Parathyroid adenoma (tissue), 2 donors: ENCODE measurements around the gene GDPD5.
A peak's percentile ranks its signal among the peaks of the same experiment; 100 is the strongest.

Source experiments
- H2AFZ ChIP-seq: fragments of 300-600 bp; sonication (generic); one replicate; pipeline ENCODE4 v1.7.0; 2017; ENCODE audit warnings: antibody characterized with exemption, mild to moderate bottlenecking
- H3K27ac ChIP-seq: fragments of 300-600 bp; sonication (generic); one replicate; pipeline ENCODE4 v1.7.0; 2017
- H3K27me3 ChIP-seq: fragments of 300-600 bp; sonication (generic); one replicate; pipeline ENCODE4 v1.7.0; 2017; ENCODE audit warnings: low read length; ENCODE audit not compliant: control insufficient read depth, insufficient read depth
- H3K36me3 ChIP-seq: fragments of 300-600 bp; sonication (generic); one replicate; pipeline ENCODE4 v1.7.0; 2017; ENCODE audit warnings: low read length; ENCODE audit not compliant: control insufficient read depth, insufficient read depth
- H3K4me1 ChIP-seq: fragments of 300-600 bp; sonication (generic); one replicate; pipeline ENCODE4 v1.7.0; 2017; ENCODE audit warnings: control low read depth
- H3K4me2 ChIP-seq: fragments of 300-600 bp; sonication (generic); one replicate; pipeline ENCODE4 v1.7.0; 2017; ENCODE audit warnings: low read length
- H3K4me3 ChIP-seq: fragments of 300-600 bp; sonication (generic); one replicate; pipeline ENCODE4 v1.7.0; 2017; ENCODE audit warnings: low read depth, low read length
- H3K79me2 ChIP-seq: fragments of 300-600 bp; sonication (generic); one replicate; pipeline ENCODE4 v1.7.0; 2017; ENCODE audit warnings: control low read depth
- H3K9ac ChIP-seq: fragments of 300-600 bp; sonication (generic); one replicate; pipeline ENCODE4 v1.7.0; 2017; ENCODE audit warnings: mild to moderate bottlenecking
- H3K9me3 ChIP-seq: fragments of 300-600 bp; sonication (generic); one replicate; pipeline ENCODE4 v1.7.0; 2017; ENCODE audit warnings: low read length; ENCODE audit not compliant: control insufficient read depth
- TF ChIP-seq, protein P1 (sequence below): fragments of 300-600 bp; sonication (generic); IDR thresholded peaks from one replicate; pipeline ENCODE4 v1.7.0; 2017; ENCODE audit warnings: antibody characterized with exemption, mild to moderate bottlenecking
- donor health status: primary hyperparathyroidism.

Gene GDPD5, protein sequence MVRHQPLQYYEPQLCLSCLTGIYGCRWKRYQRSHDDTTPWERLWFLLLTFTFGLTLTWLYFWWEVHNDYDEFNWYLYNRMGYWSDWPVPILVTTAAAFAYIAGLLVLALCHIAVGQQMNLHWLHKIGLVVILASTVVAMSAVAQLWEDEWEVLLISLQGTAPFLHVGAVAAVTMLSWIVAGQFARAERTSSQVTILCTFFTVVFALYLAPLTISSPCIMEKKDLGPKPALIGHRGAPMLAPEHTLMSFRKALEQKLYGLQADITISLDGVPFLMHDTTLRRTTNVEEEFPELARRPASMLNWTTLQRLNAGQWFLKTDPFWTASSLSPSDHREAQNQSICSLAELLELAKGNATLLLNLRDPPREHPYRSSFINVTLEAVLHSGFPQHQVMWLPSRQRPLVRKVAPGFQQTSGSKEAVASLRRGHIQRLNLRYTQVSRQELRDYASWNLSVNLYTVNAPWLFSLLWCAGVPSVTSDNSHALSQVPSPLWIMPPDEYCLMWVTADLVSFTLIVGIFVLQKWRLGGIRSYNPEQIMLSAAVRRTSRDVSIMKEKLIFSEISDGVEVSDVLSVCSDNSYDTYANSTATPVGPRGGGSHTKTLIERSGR

DNA sequence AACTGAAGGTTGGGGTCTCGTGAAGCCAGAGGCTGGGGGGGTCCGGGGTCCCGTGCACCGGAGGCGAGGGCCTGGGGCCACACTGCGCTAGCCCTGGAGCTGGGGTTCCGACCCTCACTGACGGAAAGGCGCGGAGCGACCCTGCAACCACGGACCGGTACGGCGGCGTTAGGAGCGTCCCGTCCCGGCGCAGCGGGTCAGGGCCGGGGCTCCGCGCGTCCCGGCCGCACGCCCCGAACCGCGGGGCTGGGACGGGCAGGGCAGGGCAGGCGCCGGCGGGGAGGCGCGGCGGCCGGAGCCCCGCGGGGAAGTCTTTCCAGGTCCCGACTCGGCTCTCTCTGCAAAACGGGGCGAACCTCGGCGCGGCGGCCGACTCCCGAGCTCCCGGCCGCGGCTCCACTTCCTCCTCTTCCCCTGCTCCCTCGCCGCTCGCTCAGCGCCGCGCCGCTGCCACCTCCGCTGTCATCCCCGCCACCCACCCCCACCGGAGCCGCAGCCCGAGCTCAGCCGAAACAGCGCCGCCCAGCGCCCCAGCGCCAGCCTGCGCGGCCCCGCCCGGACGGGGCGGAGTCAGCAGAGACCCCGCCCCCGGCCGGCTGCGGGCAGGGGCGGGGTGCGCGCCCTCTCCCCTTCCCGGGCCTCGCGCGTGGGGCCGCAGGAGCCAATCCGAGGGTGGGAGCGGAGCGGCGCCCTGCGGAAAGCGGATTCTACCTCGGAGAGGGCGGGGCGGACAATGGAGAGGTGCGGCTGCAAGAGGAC is at the start of gene GDPD5:
Gene GDPD5, minus strand, starts transcription at position 509 of the 759 bp plus-strand sequence. CDS start 48,206 bp downstream, outside the sequence.
- TF ChIP-seq, protein P1, sequence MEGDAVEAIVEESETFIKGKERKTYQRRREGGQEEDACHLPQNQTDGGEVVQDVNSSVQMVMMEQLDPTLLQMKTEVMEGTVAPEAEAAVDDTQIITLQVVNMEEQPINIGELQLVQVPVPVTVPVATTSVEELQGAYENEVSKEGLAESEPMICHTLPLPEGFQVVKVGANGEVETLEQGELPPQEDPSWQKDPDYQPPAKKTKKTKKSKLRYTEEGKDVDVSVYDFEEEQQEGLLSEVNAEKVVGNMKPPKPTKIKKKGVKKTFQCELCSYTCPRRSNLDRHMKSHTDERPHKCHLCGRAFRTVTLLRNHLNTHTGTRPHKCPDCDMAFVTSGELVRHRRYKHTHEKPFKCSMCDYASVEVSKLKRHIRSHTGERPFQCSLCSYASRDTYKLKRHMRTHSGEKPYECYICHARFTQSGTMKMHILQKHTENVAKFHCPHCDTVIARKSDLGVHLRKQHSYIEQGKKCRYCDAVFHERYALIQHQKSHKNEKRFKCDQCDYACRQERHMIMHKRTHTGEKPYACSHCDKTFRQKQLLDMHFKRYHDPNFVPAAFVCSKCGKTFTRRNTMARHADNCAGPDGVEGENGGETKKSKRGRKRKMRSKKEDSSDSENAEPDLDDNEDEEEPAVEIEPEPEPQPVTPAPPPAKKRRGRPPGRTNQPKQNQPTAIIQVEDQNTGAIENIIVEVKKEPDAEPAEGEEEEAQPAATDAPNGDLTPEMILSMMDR: peak; percentile 31
- Histone ChIP-seq H3K27me3 (no peaks in the 10 kb centered on the region), H3K36me3 (no peaks in the 10 kb centered on the region), H3K27ac (no peak within 1 kb of the TSS), H3K9me3 (no peaks in the 10 kb centered on the region), H3K4me1 (no peaks in the 10 kb centered on the region), H3K4me3 (peak within 1 kb of the TSS; percentile 46), H3K79me2 (no peaks in the 10 kb centered on the region), H2AFZ (peak within 1 kb of the TSS; percentile 75), H3K9ac (no peak within 1 kb of the TSS), H3K4me2 (peak within 1 kb of the TSS; percentile 71)

DNA sequence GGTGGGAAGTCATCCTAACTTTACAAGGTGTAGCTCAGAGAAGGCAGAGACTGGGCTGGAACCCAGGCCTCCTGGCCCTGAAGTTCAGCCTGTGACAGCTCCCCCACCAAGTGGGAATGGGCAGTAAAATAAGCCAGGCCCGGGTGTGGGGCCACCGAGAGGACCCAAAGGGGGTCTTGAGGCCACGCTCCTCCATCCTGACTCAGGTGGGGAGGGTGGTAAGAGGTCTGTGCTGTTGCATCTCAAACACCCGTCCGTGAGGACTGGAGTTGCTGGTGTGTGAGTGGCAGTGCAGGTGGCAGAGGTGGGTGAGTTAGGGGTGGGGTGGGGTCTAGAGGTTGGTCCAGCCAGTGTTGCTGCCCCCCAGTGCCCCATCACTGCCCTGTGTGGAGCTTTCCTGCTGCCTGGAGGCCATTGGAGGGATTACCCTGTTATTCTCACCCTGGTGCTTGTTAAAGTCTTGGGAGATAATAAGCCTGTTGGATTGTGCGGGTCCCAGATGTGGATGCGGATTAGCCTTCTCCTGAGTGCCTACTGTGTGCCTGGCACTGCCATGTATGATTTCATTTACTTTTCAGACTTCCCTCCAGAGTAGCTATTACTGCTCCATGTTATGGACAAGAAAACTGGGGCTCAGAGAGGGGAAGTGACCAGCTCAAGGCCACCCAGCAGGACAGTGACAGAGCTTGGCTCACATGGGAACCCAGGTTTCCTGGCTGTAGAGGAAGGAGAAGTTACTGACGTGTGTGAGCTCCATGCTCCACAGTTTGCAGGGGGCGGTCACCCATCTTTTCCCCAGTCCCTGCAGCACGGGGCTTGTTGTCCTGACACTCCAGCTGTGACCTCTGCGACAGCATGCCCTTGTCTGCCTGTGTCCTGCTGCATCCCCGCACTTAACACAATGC is 49.2 kb upstream of the GDPD5 start:
- Histone ChIP-seq H2AFZ (no peak overlapping the region), H3K27ac (no peak overlapping the region), H3K4me3 (no peak overlapping the region), H3K36me3 (no peaks in the 10 kb centered on the region), H3K9ac (no peak overlapping the region), H3K79me2 (no peaks in the 10 kb centered on the region), H3K27me3 (no peaks in the 10 kb centered on the region), H3K9me3 (no peaks in the 10 kb centered on the region), H3K4me1 (no peaks in the 10 kb centered on the region), H3K4me2 (no peak overlapping the region)
- TF ChIP-seq, protein P1: no peak

DNA sequence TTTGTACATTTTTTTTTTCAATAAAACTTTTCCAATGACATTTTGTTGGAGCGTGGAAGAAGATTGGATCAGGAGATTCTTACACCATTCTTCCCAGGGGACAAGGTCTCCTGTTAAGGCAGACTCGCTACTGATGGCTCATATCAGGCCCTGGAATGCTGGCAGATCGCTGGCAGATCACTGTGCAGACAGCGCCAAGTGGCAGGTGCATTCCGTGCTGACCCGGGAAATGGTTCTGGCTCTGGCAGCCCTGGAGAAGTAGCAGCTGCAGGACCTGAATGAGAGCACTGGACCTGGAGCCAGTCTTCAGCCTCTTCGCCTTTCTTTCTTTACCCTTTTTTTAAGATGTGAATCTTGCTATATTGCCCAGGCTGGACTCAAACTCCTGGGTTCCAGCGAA is 47.0 kb upstream of the GDPD5 start:
- no peak overlapping the region for H3K4me3 ChIP-seq
- no peak overlapping the region for H3K9ac ChIP-seq
- H3K9me3 ChIP-seq: no peaks in the 10 kb centered on the region
- no peak overlapping the region for H3K27ac ChIP-seq
- H3K4me2 ChIP-seq: no peak overlapping the region
- TF ChIP-seq, protein P1: no peak
- no peaks in the 10 kb centered on the region for H3K27me3 ChIP-seq
- no peak overlapping the region for H2AFZ ChIP-seq
- H3K79me2 ChIP-seq: no peaks in the 10 kb centered on the region
- no peaks in the 10 kb centered on the region for H3K4me1 ChIP-seq
- no peaks in the 10 kb centered on the region for H3K36me3 ChIP-seq

DNA sequence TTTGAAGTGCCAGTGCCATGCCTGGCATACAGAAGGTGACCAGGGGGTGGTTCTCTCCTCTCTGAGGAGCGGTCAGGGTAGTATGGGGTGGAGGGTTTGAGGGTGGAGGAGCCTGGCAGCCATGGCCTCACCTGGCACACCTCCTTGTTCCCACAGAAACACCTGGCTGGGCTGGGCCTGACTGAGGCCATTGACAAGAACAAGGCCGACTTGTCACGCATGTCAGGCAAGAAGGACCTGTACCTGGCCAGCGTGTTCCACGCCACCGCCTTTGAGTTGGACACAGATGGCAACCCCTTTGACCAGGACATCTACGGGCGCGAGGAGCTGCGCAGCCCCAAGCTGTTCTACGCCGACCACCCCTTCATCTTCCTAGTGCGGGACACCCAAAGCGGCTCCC is 45.9 kb upstream of the GDPD5 start:
- no peak overlapping the region for H3K27ac ChIP-seq
- H2AFZ ChIP-seq: no peak overlapping the region
- H3K4me2 ChIP-seq: no peak overlapping the region
- H3K4me1 ChIP-seq: no peaks in the 10 kb centered on the region
- no peaks in the 10 kb centered on the region for H3K79me2 ChIP-seq
- H3K27me3 ChIP-seq: no peaks in the 10 kb centered on the region
- no peak overlapping the region for H3K4me3 ChIP-seq
- no peak overlapping the region for H3K9ac ChIP-seq
- H3K36me3 ChIP-seq: no peaks in the 10 kb centered on the region
- TF ChIP-seq, protein P1: no peak
- H3K9me3 ChIP-seq: no peaks in the 10 kb centered on the region
